Spleen (tissue), 7 donors: ENCODE results near the gene KRTAP10-3.

Experiments used
- CTCF ChIP-seq, 11 experiments: fragments of 200-600 bp in 7 of 11; fragments of 450-650 bp in 4 of 11; sonication (generic) in 4 of 11; IDR thresholded peaks in 8 of 11; conservative IDR thresholded peaks in 3 of 11; 1 replicate in 7 of 11; 2 replicates in 4 of 11; pipeline versions ENCODE4 v1.4.0 to v1.8.0; 2016 to 2021; ENCODE audit warnings: antibody characterized with exemption in 11 of 11, inconsistent platforms in 4 of 11, mild to moderate bottlenecking in 1 of 11
- POLR2A ChIP-seq, 3 donors: fragments of 450-650 bp; IDR thresholded peaks; one replicate each; pipeline ENCODE4 v1.5.1; 2017; ENCODE audit warnings: antibody characterized with exemption in 3 of 3, mild to moderate bottlenecking in 1 of 3
- POLR2AphosphoS5 ChIP-seq, 3 donors: sonication (generic); formaldehyde crosslinking; IDR thresholded peaks; one replicate each; pipeline ENCODE4 v1.5.1; 2017; ENCODE audit warnings: antibody characterized with exemption in 3 of 3
- donor health status: DM: no; HTN: no; CAD: no; lungs with moderate emphysema.
- donor health status: DM: no; HTN: no; CAD: no.
- donor health status: DM: no; HTN: no; CAD: no.

- TF ChIP-seq CTCF (IDR thresholded peaks at IDR 0.05 in 8 of 11, conservative IDR thresholded peaks at IDR 0.05 in 3 of 11), result no peak
- TF ChIP-seq POLR2A (IDR thresholded peaks at IDR 0.05), result no peak
- no peak for TF ChIP-seq POLR2AphosphoS5 (IDR thresholded peaks at IDR 0.05)
Observed at GRCh38 chr21:44572959-44573583, 14.5 kb upstream of the KRTAP10-3 start.
